Right ventricle myocardium inferior (tissue), 1 donor: Measurements from ENCODE around the gene UBQLN1. TPM values are rescaled to one million over a fixed set of nuclear protein-coding genes. Genes with fewer than 3 reads are reported as not detected.

Source experiments
- total RNA-seq: library from RNA; stranded (reverse); fragmentation: NEBNext Ultra II Directional; extraction: Animal tissue kit (Norgen Biotek cat#: 25700); gene quantifications from one replicate; pipeline ENCODE4 v1.2.1, GENCODE V29; 2021
- donor health status: DM: no; HTN: yes; CAD: no; lungs with severe emphysema.

Gene UBQLN1
- total RNA-seq, 1 donor from 2014 or later: 78.7 TPM

Other genes with a start within 250 kb of the UBQLN1 start
- 98.9 TPM for gene FRMD3, start 169.6 kb downstream of the UBQLN1 start, total RNA-seq
- 3.4 TPM for gene IDNK, start 84.8 kb downstream of the UBQLN1 start, total RNA-seq
- 26.4 TPM for gene GKAP1, start 109.8 kb upstream of the UBQLN1 start, total RNA-seq
- 3.4 TPM for gene KIF27, start 213.5 kb upstream of the UBQLN1 start, total RNA-seq